Measurements from ENCODE around the gene GINS2.

The GINS2 gene

DNA sequence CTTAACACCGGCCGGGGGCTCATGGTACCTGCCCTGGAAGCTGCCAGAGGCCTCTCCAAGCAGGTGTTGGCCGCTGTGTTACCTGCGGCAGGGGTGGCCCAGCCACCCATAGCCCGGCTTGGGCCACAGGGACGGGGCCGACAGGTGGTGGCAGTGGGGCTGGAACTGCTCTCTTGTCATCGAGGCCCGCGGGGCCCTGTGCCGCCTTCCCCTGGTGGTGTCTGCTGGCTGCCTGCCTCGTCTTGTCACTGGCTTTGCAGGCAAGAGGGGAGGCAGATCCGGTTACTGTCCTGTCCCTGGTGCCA, 48.5 kb downstream of the GINS2 start:
- DNase-seq (ENCODE audit: low spot score): no peak

DNA sequence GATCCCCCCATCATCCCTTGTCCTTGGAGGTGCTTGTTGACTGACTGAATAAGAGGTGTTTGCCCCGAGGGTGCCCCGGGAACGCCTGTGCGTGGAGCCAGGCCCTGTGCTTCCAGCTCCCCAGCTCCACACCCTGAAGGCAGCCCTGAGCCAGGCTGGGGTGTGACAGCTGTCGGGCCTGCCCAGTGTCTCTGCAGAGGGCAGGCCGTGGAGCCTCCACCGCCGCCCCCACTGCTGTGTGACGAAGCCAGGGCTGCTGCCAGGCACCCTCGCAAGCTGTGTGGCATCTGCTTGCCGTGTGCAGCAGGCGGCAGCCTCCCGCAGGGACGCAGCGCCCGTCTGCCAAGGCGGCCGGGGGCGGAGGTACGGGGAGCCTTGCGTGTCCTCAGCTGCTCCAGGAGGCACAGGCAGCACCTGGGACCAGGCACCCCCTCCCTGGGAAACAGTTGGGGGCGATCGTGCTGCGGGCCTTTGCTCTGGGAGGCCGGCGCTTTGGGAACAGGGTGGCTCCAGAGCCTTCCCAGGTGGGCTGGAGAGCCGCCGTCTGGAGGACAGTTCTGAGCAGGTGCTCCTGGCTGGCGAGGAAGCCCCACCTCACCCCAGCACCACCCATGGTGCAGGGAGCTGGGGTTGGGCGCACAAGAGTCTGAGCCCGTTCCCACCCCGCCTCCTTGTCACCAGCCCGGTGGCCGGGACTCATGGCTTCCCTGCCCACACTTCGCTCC, 49.1 kb downstream of the GINS2 start:
- no peak for DNase-seq (ENCODE audit: low spot score)

DNA sequence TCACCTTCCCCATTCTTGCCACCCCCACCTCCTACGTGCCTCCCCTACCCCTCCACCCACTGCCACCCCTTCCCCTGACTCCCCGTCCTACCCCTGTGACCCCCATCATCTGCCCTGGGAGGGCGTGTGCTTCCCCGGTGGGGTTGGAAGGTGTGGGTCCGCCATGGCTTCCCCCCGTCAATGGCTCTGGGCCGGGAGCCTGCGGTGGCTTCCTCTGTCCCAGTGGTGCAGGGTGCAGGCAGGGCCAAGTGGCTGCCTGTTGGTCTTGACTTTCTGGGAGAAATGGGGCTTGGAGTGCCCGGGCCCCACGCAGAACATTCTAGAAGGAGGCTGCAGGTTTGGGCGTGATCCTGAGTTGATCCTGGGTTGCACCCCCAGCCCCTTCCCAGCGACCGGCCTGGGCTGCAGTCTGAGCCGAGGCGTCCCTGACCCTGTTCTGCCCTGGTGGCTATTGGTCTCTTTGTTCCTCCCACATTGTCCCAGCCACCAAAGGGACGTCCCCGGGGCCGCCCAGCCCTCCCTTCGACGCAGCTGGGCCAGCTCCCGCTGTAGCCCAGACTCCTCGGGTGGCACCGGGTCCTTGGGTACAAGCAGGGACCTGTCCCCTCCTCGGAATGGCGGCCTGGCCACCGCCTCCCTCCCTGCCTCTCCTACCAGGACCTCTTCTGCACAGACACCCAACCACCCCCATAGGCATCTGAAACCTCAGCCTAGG, 49.9 kb downstream of the GINS2 start:
- DNase-seq (ENCODE audit: low spot score): no peak

DNA sequence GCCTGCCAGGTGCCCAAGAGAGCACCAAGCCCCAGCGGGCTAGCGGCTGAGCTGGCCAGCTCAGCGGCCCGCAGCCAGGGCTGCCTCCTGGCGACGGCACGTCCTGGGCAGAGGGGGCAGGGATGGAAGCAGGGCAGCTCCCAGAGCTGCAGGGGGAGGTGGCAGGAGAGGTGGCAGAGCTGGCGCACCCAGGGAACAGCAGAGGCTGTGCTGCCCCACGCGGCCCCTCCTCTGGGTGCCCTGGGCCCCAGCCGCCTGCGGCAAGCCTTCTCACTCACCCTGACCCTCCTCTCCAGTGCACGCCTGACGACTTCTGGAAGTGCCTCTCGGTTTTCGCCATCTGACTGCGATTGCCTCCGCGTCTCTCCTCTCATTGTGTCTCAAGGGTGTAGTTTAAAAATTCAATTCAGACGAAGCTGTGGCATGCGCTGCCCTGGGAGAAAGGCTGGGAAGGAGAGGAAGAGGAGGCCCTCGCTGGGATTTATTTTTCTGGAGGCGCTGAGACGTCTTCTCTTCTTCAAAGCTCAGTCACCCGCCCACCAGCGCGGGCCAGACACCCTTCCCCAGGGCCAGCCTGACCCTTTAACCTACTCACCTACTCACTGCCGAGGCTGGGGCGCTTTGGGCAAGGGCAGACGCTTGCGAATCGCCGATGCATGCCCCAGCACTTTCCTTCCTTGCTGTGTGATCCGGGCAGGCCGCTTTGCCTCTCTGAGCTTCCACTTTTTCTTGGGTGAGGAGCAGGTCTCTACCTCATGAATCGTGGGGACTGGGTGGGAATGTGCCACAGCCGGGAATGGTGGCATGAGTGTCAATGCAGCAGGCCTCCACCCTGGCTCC, 50.7 kb downstream of the GINS2 start:
- DNase-seq (ENCODE audit: low spot score): no peak

DNA sequence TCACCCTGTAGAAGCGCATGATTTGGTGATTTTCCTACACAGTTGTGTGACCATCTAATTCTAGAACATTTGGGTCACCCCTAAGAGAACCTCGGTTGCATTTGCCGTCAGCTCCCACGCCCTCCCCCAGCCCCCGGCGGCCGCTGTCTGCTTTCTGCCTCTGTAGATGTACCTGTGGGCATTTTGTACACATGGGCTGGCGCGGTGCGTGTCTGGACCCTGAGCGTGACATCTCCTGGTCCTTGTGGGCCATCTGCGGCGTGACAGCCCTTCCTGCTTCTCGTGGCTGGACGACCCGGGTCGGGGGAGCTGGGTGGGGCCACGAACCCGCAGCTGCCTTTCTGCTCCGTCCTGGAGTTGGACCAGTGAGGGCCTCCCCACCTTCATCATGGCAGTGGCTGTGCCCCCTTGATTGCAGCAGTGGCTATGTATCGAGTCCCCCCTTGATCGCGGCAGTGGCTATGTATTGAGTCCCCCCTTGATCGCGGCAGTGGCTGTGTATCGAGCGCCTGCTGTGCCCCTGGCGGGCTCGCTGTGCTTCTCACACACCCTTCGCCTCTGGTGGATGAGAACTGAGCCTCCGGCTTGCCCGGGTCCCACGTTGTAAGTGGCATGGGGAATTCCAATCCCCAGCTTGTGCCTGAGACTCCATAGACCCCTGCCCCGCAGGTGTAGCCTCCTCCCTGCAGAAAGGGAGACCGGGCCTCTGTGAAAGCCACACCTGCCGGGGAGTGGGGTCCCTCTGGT, 51.5 kb downstream of the GINS2 start:
- DNase-seq (ENCODE audit: low spot score): no peak

DNA sequence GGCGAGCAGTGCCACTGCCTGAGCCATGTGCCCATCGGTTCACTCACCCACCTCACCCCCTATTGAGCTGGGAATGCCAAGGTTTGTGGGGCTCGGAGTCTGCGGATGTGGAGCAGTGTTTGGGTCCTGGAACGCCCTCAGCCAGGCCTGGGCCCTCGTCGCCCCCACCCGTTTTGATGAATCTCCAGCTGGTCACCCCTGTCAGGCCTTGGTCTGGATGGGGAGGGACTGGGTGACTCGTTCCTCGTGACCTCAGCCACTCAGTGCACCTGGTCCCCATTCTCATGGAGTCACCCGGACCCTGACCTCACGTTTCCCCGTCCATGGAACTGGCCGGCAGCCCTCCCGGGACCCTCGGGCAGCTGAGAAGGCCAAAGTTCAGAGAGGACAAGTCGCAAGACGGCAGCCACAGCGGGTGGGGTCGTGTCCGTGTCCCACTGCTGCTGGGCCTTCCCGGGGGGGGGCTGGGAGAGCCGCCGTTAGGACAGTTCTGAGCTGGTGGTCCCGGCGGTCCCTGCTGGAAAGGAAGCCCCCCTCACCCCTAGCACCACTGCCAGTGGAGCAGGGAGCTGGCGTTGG, 52.4 kb downstream of the GINS2 start:
- no peak for DNase-seq (ENCODE audit: low spot score)

DNA sequence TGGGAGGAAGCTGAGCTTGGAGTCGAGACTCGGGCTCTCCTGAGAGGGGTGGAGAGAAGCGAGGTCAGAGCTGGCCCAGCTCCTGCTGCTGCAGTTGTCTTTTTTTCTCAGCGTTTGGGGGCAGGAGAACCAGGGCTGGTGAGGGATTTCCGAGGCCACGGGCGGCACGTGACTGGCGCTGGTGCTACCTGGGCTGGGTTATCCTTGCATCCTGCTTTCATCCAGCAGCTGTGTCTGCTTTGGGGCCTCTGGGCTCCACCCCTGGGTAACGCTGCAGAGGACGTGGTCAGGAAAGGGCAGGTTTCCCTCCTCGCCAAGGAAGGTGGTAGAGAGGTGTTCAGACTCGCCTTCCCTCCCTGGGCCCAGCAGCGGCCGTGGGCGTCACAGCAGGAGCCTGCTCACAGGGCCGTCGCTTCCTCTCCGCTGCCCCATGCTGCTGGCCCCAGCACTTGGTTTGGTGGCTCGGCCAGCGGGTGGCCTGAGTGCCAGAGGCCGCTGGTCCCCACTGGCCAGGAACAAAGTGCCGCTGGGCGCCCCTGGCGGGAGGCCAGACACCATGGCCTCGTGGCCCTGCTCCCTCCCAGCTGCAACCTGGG, 53.1 kb downstream of the GINS2 start:
- no peak for DNase-seq (ENCODE audit: low spot score)

DNA sequence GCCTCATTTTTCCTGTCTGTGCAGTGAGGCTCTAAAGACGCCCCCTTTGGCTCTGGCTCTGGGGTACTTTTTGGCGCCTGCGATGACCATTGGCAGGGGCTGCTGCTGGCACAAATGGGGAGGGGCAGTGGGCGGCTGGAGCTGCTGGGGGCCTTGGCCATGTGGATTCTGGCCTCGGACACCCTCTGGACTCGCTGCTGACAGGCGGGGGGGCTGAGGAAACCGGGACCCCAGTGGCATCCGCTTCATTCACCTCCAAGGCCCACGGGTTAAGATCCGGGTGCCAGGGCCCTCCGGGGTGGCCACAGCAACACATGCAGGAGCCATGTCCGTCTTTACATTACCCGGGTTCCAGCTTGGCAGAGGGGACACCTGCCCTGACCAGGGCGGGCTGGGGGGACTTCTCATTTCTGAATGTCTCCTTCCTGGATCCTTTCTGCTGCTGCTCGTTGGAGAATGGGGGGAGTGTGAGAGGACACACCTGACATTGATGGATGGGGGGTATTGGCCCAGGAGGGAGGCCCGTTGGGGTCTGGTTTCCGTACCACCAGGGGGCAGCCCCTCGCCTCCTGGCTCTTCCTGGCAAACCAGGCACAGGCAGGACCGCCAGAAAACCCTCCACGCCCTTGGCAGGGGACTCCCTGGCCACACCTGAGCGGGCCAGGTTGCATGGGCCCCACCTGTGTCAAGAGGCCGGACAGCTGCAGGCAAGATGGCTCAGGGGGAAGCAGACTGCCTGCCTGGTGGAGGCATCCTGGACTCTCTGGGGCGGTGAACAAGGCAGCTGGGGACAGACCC, 53.8 kb downstream of the GINS2 start:
- no peak for DNase-seq (ENCODE audit: low spot score)

DNA sequence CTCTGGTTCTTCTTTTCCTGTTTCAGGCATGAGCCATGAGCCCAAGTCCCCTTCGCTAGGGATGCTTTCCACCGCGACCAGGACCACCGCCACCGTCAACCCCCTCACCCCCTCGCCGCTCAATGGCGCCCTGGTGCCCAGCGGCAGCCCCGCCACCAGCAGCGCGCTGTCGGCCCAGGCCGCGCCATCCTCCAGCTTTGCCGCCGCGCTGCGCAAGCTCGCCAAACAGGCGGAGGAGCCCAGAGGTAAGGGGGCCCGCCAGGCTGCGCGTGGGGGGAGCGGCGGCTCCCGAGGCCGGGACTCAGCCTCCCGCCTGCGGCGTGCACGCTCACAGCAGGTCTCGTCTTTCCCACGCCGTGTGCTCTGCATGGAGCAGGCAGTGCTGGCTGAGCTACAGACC, 54.9 kb downstream of the GINS2 start:
- DNase-seq (ENCODE audit: low spot score): no peak

DNA sequence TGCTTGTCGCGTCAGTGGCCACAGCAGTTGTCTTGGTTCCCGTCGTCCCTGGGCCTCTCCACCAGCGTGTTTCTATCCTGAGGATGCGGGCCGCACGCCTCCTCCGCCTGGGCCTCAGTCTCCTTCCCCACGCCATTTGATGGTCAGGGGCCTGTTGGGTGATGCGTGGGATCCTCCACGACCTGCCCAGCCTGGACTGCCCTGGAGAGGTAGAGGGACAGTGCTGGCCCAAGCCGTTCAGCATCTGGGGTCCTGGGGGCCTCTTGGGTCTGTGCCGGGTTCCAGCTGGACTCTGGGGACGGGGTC, 55.4 kb downstream of the GINS2 start:
- no peak for DNase-seq (ENCODE audit: low spot score)

DNA sequence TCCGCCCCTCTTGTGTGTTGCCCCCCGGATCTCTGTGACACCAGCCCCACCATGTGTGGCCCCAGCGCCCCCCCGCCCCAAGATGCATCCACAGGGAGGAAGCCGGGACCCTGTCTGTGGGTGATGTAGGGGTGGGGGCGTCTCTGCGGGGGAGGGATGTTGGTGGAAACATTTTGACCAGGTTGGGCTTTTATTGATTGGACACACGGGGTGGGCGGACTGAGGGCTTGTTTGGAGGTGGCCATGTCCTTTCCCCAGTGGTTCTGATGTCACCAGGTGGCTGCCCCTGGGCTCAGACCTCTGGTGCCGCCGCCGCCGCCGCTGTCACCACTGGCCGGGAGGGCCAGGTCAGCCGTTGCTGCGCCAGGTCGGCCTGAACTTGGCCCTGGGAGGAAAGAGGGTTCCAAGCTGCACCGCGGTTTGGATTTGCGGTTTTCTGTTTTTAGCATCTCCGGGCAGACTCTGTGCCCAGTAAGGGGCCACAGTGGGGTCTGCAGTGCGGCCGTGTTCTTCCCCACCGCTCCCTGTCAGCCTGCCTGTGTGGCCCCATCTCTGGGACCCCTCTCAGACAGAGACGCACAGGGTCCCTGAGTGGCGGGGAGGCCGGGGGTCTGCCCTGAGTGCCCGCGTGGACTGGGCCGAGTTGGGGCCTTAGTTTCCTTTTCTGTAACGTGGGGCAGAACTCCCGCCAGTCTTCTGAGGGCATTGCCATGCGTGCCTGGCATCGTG, 55.9 kb downstream of the GINS2 start:
- no peak for DNase-seq (ENCODE audit: low spot score)

DNA sequence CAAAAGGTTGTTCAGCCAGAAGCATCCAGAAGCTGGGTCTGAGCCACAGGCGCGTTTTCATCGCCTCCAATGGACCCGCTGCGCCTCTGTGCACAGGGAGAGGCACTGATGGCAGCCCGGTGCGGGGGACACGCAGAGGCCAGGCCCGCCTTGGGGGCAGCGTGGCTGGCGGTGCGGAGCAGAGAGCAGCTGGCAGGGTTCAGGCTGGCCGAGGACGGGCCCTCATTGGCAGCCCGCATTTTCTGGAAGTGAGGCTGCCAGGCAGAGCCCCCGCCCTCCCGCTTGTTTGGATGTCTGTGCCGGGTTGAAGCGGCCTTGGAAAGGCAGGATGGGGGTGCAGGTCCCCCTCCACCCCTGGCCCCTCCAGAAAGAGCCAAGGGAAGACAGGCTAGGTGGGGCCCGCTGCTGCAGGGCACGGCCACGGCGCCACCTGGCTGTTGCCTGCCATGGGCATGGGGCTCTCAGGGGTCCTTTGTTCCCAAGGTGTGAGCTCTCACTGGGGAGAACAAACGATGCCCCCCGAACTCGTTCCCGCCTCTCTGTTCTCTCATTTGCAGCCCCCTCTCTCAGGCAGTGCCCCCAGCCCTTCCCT, 56.9 kb downstream of the GINS2 start:
- DNase-seq (ENCODE audit: low spot score): no peak

DNA sequence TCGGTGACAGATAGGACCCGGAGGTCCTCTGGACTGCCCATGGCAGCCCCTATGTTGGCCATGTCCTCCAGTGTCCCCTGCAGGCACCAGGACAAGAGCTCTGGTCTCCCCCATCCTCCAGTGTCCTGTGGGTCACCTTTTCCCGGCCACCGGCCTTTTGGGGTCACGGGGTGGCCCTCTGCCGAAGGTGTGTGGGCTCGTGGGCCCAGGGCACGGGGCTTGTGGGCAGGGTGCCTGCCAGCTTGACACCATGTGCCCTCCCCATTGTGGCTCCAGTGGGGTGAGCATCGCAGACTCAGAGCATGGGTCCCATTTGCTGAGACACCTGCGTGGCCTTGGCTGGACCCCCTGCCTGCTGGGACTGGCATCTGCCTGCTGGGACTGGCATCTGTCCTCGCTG, 57.5 kb downstream of the GINS2 start:
- DNase-seq (ENCODE audit: low spot score): no peak

DNA sequence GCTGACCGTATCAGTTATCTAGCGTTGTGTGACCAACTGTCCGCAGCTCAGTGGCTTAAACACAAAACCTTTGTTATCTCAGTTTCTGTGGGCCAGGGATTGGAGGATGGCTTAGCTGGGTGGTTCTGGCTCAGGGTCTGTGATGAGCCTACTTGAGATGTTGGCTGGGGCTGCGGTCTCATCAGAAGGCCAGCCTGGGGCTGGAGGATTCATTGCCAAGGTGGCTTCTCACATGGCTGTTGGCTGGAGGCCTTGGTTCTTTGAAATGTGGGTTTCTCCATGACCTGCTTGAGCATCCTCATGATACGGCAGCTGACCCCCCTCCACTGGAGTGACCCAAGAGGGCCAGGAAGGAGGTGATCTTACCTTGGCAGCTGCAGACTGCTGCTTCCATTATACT, 58.9 kb downstream of the GINS2 start:
- DNase-seq (ENCODE audit: low spot score): no peak

DNA sequence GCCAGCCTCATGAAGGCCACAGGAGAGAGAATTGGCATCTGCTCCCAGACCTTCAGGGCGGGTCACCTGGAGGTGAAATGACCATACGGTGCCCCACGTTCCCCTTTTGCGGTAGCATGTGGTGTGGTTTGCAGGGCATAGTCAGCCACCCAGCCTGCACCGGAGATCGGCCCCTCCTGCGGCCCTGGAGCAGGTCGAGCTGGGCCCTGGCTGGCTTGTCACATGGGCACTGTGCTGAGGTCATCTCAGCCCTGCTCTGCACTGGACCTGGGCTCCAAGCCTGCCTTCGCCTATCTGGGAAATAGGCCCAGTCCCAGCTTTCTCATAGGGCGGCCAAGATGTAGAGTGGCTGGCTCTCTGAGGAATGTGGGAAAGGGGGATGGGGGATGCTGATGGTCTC, 59.4 kb downstream of the GINS2 start:
- DNase-seq (ENCODE audit: low spot score): no peak

DNA sequence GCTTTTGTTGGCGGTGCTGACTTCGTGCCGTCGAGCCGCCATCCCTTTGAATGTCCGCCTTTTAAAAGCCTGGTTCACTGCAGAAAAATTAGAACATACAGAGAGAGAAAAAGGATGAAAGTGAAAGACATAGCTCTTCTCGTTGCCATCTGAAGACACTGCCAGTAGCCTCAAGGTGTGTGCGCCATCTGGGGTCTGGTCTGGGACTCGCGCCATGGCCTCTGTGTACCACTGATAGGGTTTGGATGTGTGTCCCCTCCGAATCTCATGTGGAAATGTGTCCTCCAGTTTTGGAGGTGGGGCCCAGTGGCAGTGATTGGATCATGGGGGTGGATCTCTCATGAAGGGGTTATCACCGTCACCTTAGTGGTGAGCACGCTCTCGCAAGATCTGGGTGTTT, 60.1 kb downstream of the GINS2 start:
- no peak for DNase-seq (ENCODE audit: low spot score)

DNA sequence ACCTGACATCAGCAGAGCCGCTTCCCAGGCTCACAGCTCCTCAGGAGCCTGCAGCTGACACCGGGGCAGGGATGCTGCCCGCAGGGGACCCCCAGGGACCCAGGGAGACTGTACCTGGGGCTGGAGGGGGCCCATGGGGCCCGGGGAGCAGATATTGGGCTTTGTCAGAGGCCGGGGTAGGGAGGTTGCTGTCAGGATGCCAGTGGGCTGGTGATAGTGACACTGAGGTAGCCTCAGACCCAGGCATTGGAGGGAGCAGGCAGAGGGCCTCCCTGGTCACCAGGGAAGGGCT, 60.5 kb downstream of the GINS2 start:
- DNase-seq (ENCODE audit: low spot score): no peak

DNA sequence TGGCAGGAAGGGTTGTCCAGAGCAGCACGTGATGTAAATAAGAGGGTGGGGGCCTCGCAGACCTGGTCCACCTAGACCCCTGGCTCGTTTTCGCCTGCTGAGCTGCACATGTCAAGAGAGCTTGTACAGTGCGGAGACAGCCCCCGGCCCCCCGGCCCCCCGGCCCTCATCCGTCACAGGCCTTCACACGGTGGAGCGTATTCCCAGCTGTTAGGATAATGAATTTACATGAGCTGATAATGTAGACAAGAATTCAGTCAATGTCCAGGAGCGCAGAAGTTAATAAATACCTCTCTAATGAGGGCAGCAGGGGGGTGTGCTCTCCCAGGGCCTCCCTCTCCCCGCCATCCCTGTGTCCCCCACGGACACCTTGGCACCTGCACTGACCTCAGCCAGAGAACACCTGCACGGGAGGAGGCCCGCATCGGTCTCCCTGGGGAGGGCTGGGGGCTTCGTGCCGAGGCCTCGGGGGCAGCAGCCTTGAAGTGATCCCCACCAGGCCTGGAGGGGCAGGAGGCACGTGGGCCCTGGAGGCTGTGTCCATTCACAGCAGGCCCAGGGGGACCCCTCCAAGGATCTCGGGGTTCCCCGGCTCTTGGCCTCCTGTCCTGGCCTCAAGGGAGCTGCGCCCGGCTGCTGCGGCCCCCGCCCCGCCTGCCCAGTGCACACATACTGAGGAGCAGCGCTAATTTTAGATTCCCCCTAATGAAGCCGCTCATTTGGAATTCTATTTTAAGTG, 61.1 kb downstream of the GINS2 start:
- DNase-seq (ENCODE audit: low spot score): no peak

DNA sequence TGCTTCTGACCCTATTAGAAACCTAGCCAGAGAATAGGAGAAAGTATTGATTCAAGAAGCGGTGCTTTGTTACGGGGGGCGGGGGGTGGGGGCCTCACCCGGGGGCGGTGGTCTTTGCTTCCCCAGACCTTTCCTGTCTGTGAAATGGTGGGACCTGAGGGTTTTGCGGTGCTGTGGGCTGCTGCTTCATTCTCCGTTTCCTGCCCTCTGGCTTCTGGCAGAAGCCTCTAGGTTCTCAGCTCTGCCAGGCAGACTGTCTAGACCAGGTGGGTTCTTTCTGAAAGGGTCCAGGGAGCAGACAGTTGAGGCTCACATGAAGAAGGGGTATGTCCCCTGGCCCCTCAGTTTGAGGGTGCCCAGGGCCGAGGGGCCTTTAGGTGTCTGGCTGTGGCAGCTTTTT, 61.7 kb downstream of the GINS2 start:
- DNase-seq (ENCODE audit: low spot score): no peak

All from HuH-7 (cell line).